ENCODE results near the gene EGR2.

EGR2 gene

GRCh38 chr10:62816331-62817120, at the start of gene EGR2:
Gene EGR2, minus strand, starts transcription at chr10:62816366. Its CDS starts 337 bp downstream, at chr10:62816029.
- DNase-seq (ENCODE audit: low read depth) = peak; percentile 83
- H3K4me3 ChIP-seq (ENCODE audit: low read depth, low read length) = peak within 1 kb of the TSS; percentile 64

- H3K4me3 ChIP-seq (ENCODE audit: low read depth, low read length) = no peak overlapping the region
- no peak for DNase-seq (ENCODE audit: low read depth)
Observed at GRCh38 chr10:62862447-62862846, 46.3 kb upstream of the EGR2 start.

- no peak overlapping the region for H3K4me3 ChIP-seq (ENCODE audit: low read depth, low read length)
- no peak for DNase-seq (ENCODE audit: low read depth)
Observed at GRCh38 chr10:62861507-62861906, 45.3 kb upstream of the EGR2 start.

GRCh38 chr10:62860946-62861345, 44.8 kb upstream of the EGR2 start:
- no peak overlapping the region for H3K4me3 ChIP-seq (ENCODE audit: low read depth, low read length)
- DNase-seq (ENCODE audit: low read depth) = no peak

- H3K4me3 ChIP-seq (ENCODE audit: low read depth, low read length) = no peak overlapping the region
- peak; percentile 8 for DNase-seq (ENCODE audit: low read depth)
Observed at GRCh38 chr10:62858364-62858763, 42.2 kb upstream of the EGR2 start.

- no peak overlapping the region for H3K4me3 ChIP-seq (ENCODE audit: low read depth, low read length)
- no peak for DNase-seq (ENCODE audit: low read depth)
Observed at GRCh38 chr10:62856021-62856420, 39.9 kb upstream of the EGR2 start.

GRCh38 chr10:62853710-62854109, 37.5 kb upstream of the EGR2 start:
- H3K4me3 ChIP-seq (ENCODE audit: low read depth, low read length) = no peak overlapping the region
- no peak for DNase-seq (ENCODE audit: low read depth)

- DNase-seq (ENCODE audit: low read depth) = no peak
- H3K4me3 ChIP-seq (ENCODE audit: low read depth, low read length) = no peak overlapping the region
Observed at GRCh38 chr10:62852961-62853702, 37.0 kb upstream of the EGR2 start.

- H3K4me3 ChIP-seq (ENCODE audit: low read depth, low read length) = no peak overlapping the region
- no peak for DNase-seq (ENCODE audit: low read depth)
Observed at GRCh38 chr10:62851442-62851841, 35.3 kb upstream of the EGR2 start.

- no peak for DNase-seq (ENCODE audit: low read depth)
- no peak overlapping the region for H3K4me3 ChIP-seq (ENCODE audit: low read depth, low read length)
Observed at GRCh38 chr10:62850646-62851045, 34.5 kb upstream of the EGR2 start.

GRCh38 chr10:62847433-62847832, 31.3 kb upstream of the EGR2 start:
- no peak overlapping the region for H3K4me3 ChIP-seq (ENCODE audit: low read depth, low read length)
- no peak for DNase-seq (ENCODE audit: low read depth)

- no peak overlapping the region for H3K4me3 ChIP-seq (ENCODE audit: low read depth, low read length)
- DNase-seq (ENCODE audit: low read depth) = no peak
Observed at GRCh38 chr10:62844280-62845011, 28.3 kb upstream of the EGR2 start.

- no peak for DNase-seq (ENCODE audit: low read depth)
- no peak overlapping the region for H3K4me3 ChIP-seq (ENCODE audit: low read depth, low read length)
Observed at GRCh38 chr10:62843600-62843999, 27.4 kb upstream of the EGR2 start.

GRCh38 chr10:62842983-62843382, 26.8 kb upstream of the EGR2 start:
- H3K4me3 ChIP-seq (ENCODE audit: low read depth, low read length) = no peak overlapping the region
- no peak for DNase-seq (ENCODE audit: low read depth)

- no peak for DNase-seq (ENCODE audit: low read depth)
- no peak overlapping the region for H3K4me3 ChIP-seq (ENCODE audit: low read depth, low read length)
Observed at GRCh38 chr10:62839590-62839989, 23.4 kb upstream of the EGR2 start.

- peak; percentile 39 for DNase-seq (ENCODE audit: low read depth)
- no peak overlapping the region for H3K4me3 ChIP-seq (ENCODE audit: low read depth, low read length)
Observed at GRCh38 chr10:62831346-62831745, 15.2 kb upstream of the EGR2 start.

- no peak for DNase-seq (ENCODE audit: low read depth)
- H3K4me3 ChIP-seq (ENCODE audit: low read depth, low read length) = no peak overlapping the region
Observed at GRCh38 chr10:62830679-62831078, 14.5 kb upstream of the EGR2 start.

- DNase-seq (ENCODE audit: low read depth) = no peak
- no peak overlapping the region for H3K4me3 ChIP-seq (ENCODE audit: low read depth, low read length)
Observed at GRCh38 chr10:62829622-62830021, 13.5 kb upstream of the EGR2 start.

- no peak overlapping the region for H3K4me3 ChIP-seq (ENCODE audit: low read depth, low read length)
- DNase-seq (ENCODE audit: low read depth) = no peak
Observed at GRCh38 chr10:62826273-62826672, 10.1 kb upstream of the EGR2 start.

GRCh38 chr10:62820586-62820985, 4.4 kb upstream of the EGR2 start:
- no peak for DNase-seq (ENCODE audit: low read depth)
- no peak overlapping the region for H3K4me3 ChIP-seq (ENCODE audit: low read depth, low read length)
